ENCODE data around the gene POLR3A.

- TF ChIP-seq, protein P1, sequence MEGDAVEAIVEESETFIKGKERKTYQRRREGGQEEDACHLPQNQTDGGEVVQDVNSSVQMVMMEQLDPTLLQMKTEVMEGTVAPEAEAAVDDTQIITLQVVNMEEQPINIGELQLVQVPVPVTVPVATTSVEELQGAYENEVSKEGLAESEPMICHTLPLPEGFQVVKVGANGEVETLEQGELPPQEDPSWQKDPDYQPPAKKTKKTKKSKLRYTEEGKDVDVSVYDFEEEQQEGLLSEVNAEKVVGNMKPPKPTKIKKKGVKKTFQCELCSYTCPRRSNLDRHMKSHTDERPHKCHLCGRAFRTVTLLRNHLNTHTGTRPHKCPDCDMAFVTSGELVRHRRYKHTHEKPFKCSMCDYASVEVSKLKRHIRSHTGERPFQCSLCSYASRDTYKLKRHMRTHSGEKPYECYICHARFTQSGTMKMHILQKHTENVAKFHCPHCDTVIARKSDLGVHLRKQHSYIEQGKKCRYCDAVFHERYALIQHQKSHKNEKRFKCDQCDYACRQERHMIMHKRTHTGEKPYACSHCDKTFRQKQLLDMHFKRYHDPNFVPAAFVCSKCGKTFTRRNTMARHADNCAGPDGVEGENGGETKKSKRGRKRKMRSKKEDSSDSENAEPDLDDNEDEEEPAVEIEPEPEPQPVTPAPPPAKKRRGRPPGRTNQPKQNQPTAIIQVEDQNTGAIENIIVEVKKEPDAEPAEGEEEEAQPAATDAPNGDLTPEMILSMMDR (IDR thresholded peaks at IDR 0.05): no peak
- TF ChIP-seq POLR2A (IDR thresholded peaks at IDR 0.05): no peak
Observed at GRCh38 chr10:77922055-77922454, 107.3 kb downstream of the POLR3A start.

Measured in right lobe of liver (tissue), 4 donors.